AG04449 (cell line): ENCODE measurements around the gene TNKS2.

Source experiments
- CTCF ChIA-PET: fragments of 350-600 bp; formaldehyde crosslinking; extraction: SDS; loops from one replicate; lab custom pipeline; 2021; ENCODE audit warnings: antibody characterized with exemption; lab: Yijun Ruan, JAX
- POLR2A ChIA-PET: fragments of 400-600, 350-600 bp; formaldehyde crosslinking; extraction: SDS; loops from one replicate; lab custom pipeline; 2020; ENCODE audit warnings: antibody characterized with exemption, inconsistent platforms; lab: Yijun Ruan, JAX
- DNase-seq: peaks from one replicate; pipeline ENCODE4 v3.0.0-alpha.2; 2010; ENCODE audit warnings: low read depth, low spot score
- H3K4me3 ChIP-seq: 2 replicates; pipeline ENCODE4 v1.5.1; 2011; ENCODE audit warnings: low read depth, mild to moderate bottlenecking, control low read depth, low read length
- CTCF ChIP-seq: IDR thresholded peaks from one replicate; pipeline ENCODE4 v1.5.1; 2011; ENCODE audit warnings: mild to moderate bottlenecking, moderate library complexity, low read length, control low read depth, inconsistent platforms; ENCODE audit not compliant: insufficient read depth; ENCODE audit errors: missing control alignments

Gene TNKS2

GRCh38 chr10:91774571-91774970, 23.7 kb upstream of the TNKS2 start:
- ChIA-PET POLR2A (no interaction called here), CTCF (no interaction called here)
- no peak overlapping the region for H3K4me3 ChIP-seq
- no peak for DNase-seq
- no peak for TF ChIP-seq CTCF

- ChIA-PET CTCF (interaction anchor here (1.2 kb wide), 1 partner anchor 8 kb away, joined by 3 read pairs; no protein-coding TSS in a partner anchor), POLR2A (no interaction called here)
These were observed 22.5 kb upstream of the TNKS2 start for GRCh38 chr10:91775731-91776130.

GRCh38 chr10:91776266-91776665, 22.0 kb upstream of the TNKS2 start:
- ChIA-PET POLR2A (no interaction called here), CTCF (interaction anchor here (1.2 kb wide), 1 partner anchor 9 kb away, joined by 3 read pairs; no protein-coding TSS in a partner anchor)
- H3K4me3 ChIP-seq = no peak overlapping the region
- no peak for TF ChIP-seq CTCF
- DNase-seq = no peak

More at GRCh38 chr10:91775731-91776130, 22.5 kb upstream of the TNKS2 start:
- TF ChIP-seq CTCF = no peak
- no peak overlapping the region for H3K4me3 ChIP-seq
- no peak for DNase-seq

GRCh38 chr10:91778485-91778884, 19.7 kb upstream of the TNKS2 start:
- POLR2A ChIA-PET = no interaction called here
- TF ChIP-seq CTCF = no peak

GRCh38 chr10:91779011-91779605, 19.1 kb upstream of the TNKS2 start:
- no peak overlapping the region for H3K4me3 ChIP-seq
- no peak for DNase-seq
- TF ChIP-seq CTCF = no peak
- ChIA-PET CTCF (interaction anchor here (1.5 kb wide), 1 partner anchor 20 kb away, joined by 4 read pairs; no protein-coding TSS in a partner anchor), POLR2A (no interaction called here)

More at GRCh38 chr10:91778485-91778884, 19.7 kb upstream of the TNKS2 start:
- no peak overlapping the region for H3K4me3 ChIP-seq
- CTCF ChIA-PET = interaction anchor here (1.5 kb wide), 1 partner anchor 19 kb away, joined by 4 read pairs; no protein-coding TSS in a partner anchor
- DNase-seq = no peak

- DNase-seq = no peak
- CTCF ChIA-PET = no interaction called here
- POLR2A ChIA-PET = no interaction called here
- no peak overlapping the region for H3K4me3 ChIP-seq
- no peak for TF ChIP-seq CTCF
These were observed 15.7 kb upstream of the TNKS2 start for GRCh38 chr10:91782539-91782938.
